Trophoblast cell (in vitro differentiated cells and primary cell): ENCODE data around the gene RAB9B.

Source experiments
- DNase-seq, 2 donors: peaks; one replicate each; pipeline ENCODE4 v3.0.0-alpha.2; 2016
- H2AFZ ChIP-seq: 2 replicates; pipeline ENCODE4 v1.6.1; 2013; ENCODE audit warnings: low read length, moderate library complexity, mild to moderate bottlenecking; ENCODE audit not compliant: insufficient read depth, poor library complexity
- H2AK5ac ChIP-seq: 2 replicates; pipeline ENCODE4 v1.6.1; 2013; ENCODE audit warnings: mild to moderate bottlenecking, low read length
- H2BK120ac ChIP-seq: 2 replicates; pipeline ENCODE4 v1.6.1; 2013; ENCODE audit warnings: low read length, mild to moderate bottlenecking, moderate library complexity; ENCODE audit not compliant: insufficient read depth, poor library complexity
- H2BK12ac ChIP-seq: 2 replicates; pipeline ENCODE4 v1.6.1; 2013; ENCODE audit warnings: mild to moderate bottlenecking, low read length, moderate library complexity
- H2BK5ac ChIP-seq: 2 replicates; pipeline ENCODE4 v1.6.1; 2013; ENCODE audit warnings: low read length, low read depth, moderate library complexity, mild to moderate bottlenecking; ENCODE audit not compliant: poor library complexity
- H3K14ac ChIP-seq: 2 replicates; pipeline ENCODE4 v1.6.1; 2013; ENCODE audit warnings: mild to moderate bottlenecking, low read length
- H3K18ac ChIP-seq: 2 replicates; pipeline ENCODE4 v1.6.1; 2013; ENCODE audit warnings: mild to moderate bottlenecking, low read length
- H3K23ac ChIP-seq: 2 replicates; pipeline ENCODE4 v1.6.1; 2013; ENCODE audit warnings: low read length
- H3K27ac ChIP-seq: 2 replicates; pipeline ENCODE4 v1.5.1; 2013; ENCODE audit warnings: low read depth, mild to moderate bottlenecking, inconsistent platforms, low read length, moderate library complexity
- H3K27me3 ChIP-seq: 2 replicates; pipeline ENCODE4 v1.6.1; 2013; ENCODE audit warnings: inconsistent platforms, mild to moderate bottlenecking, low read length, moderate library complexity; ENCODE audit not compliant: insufficient read depth
- H3K36me3 ChIP-seq, 2 experiments: 1 replicate in 1 of 2; 2 replicates in 1 of 2; pipeline ENCODE4 v1.6.1; 2013; ENCODE audit warnings: low read length in 2 of 2, mild to moderate bottlenecking in 2 of 2, moderate library complexity in 1 of 2; ENCODE audit not compliant: insufficient read depth in 2 of 2, control insufficient read depth in 1 of 2
- H3K4ac ChIP-seq: 2 replicates; pipeline ENCODE4 v1.6.1; 2013; ENCODE audit warnings: low read depth, mild to moderate bottlenecking, low read length, moderate library complexity
- H3K4me1 ChIP-seq, 2 experiments: 1 replicate in 1 of 2; 2 replicates in 1 of 2; pipeline ENCODE4 v1.6.1; 2013; ENCODE audit warnings: low read length in 2 of 2, mild to moderate bottlenecking in 2 of 2, moderate library complexity in 1 of 2; ENCODE audit not compliant: insufficient read depth in 2 of 2, control insufficient read depth in 1 of 2
- H3K4me2 ChIP-seq: 2 replicates; pipeline ENCODE4 v1.6.1; 2013; ENCODE audit warnings: inconsistent platforms, mild to moderate bottlenecking, low read length, moderate library complexity
- H3K4me3 ChIP-seq: 2 replicates; pipeline ENCODE4 v1.5.1; 2013; ENCODE audit warnings: mild to moderate bottlenecking, low read depth, low read length, inconsistent platforms
- H3K79me1 ChIP-seq: one replicate; pipeline ENCODE4 v1.6.1; 2013; ENCODE audit warnings: low read length
- H3K79me2 ChIP-seq: 2 replicates; pipeline ENCODE4 v1.6.1; 2013; ENCODE audit warnings: low read length, mild to moderate bottlenecking; ENCODE audit not compliant: control insufficient read depth, insufficient read depth, poor library complexity
- H3K9ac ChIP-seq: 2 replicates; pipeline ENCODE4 v1.6.1; 2013; ENCODE audit warnings: mild to moderate bottlenecking, low read length
- H3K9me3 ChIP-seq: 2 replicates; pipeline ENCODE4 v1.6.1; 2013; ENCODE audit warnings: low read depth, mild to moderate bottlenecking, control low read depth, inconsistent platforms, low read length; ENCODE audit not compliant: insufficient read depth
- H4K12ac ChIP-seq: 2 replicates; pipeline ENCODE4 v1.6.1; 2013; ENCODE audit warnings: low read depth, mild to moderate bottlenecking, low read length, moderate library complexity
- H4K8ac ChIP-seq: 2 replicates; pipeline ENCODE4 v1.6.1; 2013; ENCODE audit warnings: low read depth, mild to moderate bottlenecking, low read length, moderate library complexity
- H4K91ac ChIP-seq: one replicate; pipeline ENCODE4 v1.6.1; 2013; ENCODE audit warnings: low read depth, mild to moderate bottlenecking, low read length, moderate library complexity
- WGBS: extraction: QIAGEN DNeasy Blood & Tissue Kit; methylation state at CpG from one replicate; pipeline ENCODE4 v1.1.7; 2013; ENCODE audit warnings: missing lambda C conversion rate; ENCODE audit not compliant: insufficient read length, insufficient coverage; ENCODE audit errors: extremely low coverage; 5-methylcytosine and 5-hydroxymethylcytosine counted together

The RAB9B gene

DNA sequence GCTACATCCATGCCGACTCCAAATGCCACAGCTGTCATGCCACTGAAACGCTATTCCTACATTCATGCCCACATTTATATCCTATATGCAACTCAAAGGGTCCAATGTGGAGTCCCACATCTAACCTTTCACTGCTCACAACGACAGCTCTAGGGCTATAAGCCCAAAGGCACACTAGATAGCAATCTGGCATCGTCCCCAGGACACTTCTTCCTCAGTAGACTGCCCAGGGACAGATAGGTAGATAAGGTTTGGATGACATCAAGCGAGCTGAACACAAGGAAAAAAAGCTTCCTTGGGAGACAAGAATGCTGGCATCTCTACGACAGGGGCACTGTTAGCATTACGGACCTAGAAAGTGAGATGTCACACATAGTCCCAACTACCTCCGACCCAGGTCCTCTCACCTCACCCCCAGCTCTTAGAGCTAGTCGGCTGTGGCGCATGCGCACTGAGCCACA lies 685 bp downstream of the RAB9B start:
- Histone ChIP-seq H3K18ac (no peak overlapping the region), H3K4me1 (peaks cover 0 to 5% of the 10 kb centered on the region in 2 experiments), H2AK5ac (no peak overlapping the region), H2BK120ac (no peak overlapping the region), H3K27ac (no peak overlapping the region), H2BK5ac (no peak overlapping the region), H3K9me3 (no peaks in the 10 kb centered on the region), H3K4ac (no peak overlapping the region), H3K4me2 (peak overlapping the region; percentile 76), H4K8ac (no peak overlapping the region), H3K27me3 (no peaks in the 10 kb centered on the region), H4K91ac (no peak overlapping the region), H3K23ac (no peak overlapping the region), H4K12ac (no peak overlapping the region), H3K79me2 (no peaks in the 10 kb centered on the region), H3K14ac (no peak overlapping the region), H3K79me1 (no peaks in the 10 kb centered on the region), H2AFZ (no peak overlapping the region), H3K9ac (no peak overlapping the region), H3K4me3 (peak overlapping the region; percentile 71), H2BK12ac (no peak overlapping the region), H3K36me3 (no peaks in the 10 kb centered on the region)
- peak; percentile 35 to 63 for DNase-seq
- WGBS, result no CpG with 5 or more reads among the region's 11 CpGs

DNA sequence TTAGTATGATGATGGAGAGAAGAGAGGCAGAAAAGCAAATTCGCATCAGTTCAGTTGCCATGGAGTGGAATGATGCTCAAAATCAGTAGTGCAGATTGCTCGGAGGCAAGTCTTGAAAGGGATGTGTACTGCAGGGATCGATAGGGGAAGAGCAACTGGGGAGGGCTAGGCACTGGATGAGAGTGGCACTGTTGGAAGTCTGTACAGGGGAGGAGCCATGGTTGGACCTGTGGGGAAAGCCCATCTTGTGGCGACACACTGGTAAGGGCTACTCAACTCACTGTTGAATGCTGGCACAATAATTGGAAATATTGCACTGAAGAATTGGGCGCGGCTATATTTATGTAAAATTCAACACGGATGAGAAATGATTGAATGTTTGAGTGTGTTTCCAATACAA lies 1.2 kb downstream of the RAB9B start:
- Histone ChIP-seq H2AK5ac (no peak overlapping the region), H3K4ac (no peak overlapping the region), H2BK12ac (no peak overlapping the region), H3K79me1 (no peaks in the 10 kb centered on the region), H2BK5ac (no peak overlapping the region), H3K27me3 (no peaks in the 10 kb centered on the region), H3K27ac (no peak overlapping the region), H4K12ac (no peak overlapping the region), H3K9me3 (no peaks in the 10 kb centered on the region), H3K23ac (no peak overlapping the region), H2BK120ac (no peak overlapping the region), H4K8ac (no peak overlapping the region), H3K4me1 (peaks cover 0 to 5% of the 10 kb centered on the region in 2 experiments), H2AFZ (no peak overlapping the region), H3K79me2 (no peaks in the 10 kb centered on the region), H3K18ac (no peak overlapping the region), H4K91ac (no peak overlapping the region), H3K4me2 (no peak overlapping the region), H3K36me3 (no peaks in the 10 kb centered on the region), H3K9ac (no peak overlapping the region), H3K4me3 (no peak overlapping the region), H3K14ac (no peak overlapping the region)
- WGBS, result no CpG with 5 or more reads among the region's 7 CpGs
- no peak for DNase-seq

GRCh38 chrX:103828529-103828928 lies 3.5 kb downstream of the RAB9B start:
- Histone ChIP-seq H4K8ac (no peak overlapping the region), H3K4ac (no peak overlapping the region), H2AK5ac (no peak overlapping the region), H3K9me3 (no peaks in the 10 kb centered on the region), H4K12ac (no peak overlapping the region), H2BK12ac (no peak overlapping the region), H4K91ac (no peak overlapping the region), H3K4me2 (no peak overlapping the region), H3K36me3 (no peaks in the 10 kb centered on the region), H2BK120ac (no peak overlapping the region), H2AFZ (no peak overlapping the region), H3K14ac (no peak overlapping the region), H3K27me3 (no peaks in the 10 kb centered on the region), H2BK5ac (no peak overlapping the region), H3K79me1 (no peaks in the 10 kb centered on the region), H3K23ac (no peak overlapping the region), H3K79me2 (no peaks in the 10 kb centered on the region), H3K4me1 (peaks cover 0 to 5% of the 10 kb centered on the region in 2 experiments), H3K4me3 (no peak overlapping the region), H3K9ac (no peak overlapping the region), H3K27ac (no peak overlapping the region), H3K18ac (no peak overlapping the region)
- no peak for DNase-seq
- WGBS, result no CpG with 5 or more reads among the region's 2 CpGs

- no peak overlapping the region for H3K23ac ChIP-seq
- H3K27me3 ChIP-seq, result no peaks in the 10 kb centered on the region
- no peak overlapping the region for H4K91ac ChIP-seq
- no peak overlapping the region for H3K14ac ChIP-seq
- no peaks in the 10 kb centered on the region for H3K9me3 ChIP-seq
- H2BK120ac ChIP-seq, result no peak overlapping the region
- no peak overlapping the region for H2BK5ac ChIP-seq
- H4K12ac ChIP-seq, result no peak overlapping the region
- no peak overlapping the region for H3K4ac ChIP-seq
- no peaks in the 10 kb centered on the region for H3K4me1 ChIP-seq
- no peaks in the 10 kb centered on the region for H3K79me2 ChIP-seq
- H4K8ac ChIP-seq, result no peak overlapping the region
- H3K9ac ChIP-seq, result no peak overlapping the region
- H3K18ac ChIP-seq, result no peak overlapping the region
- no peak overlapping the region for H3K4me2 ChIP-seq
- H2AK5ac ChIP-seq, result no peak overlapping the region
- no peaks in the 10 kb centered on the region for H3K36me3 ChIP-seq
- no peak overlapping the region for H2BK12ac ChIP-seq
- no peak overlapping the region for H3K27ac ChIP-seq
- no peak overlapping the region for H3K4me3 ChIP-seq
- no peak overlapping the region for H2AFZ ChIP-seq
- DNase-seq, result no peak
- no CpG with 5 or more reads among the region's 1 CpG for WGBS
- H3K79me1 ChIP-seq, result no peaks in the 10 kb centered on the region
These were observed 6.2 kb downstream of the RAB9B start for GRCh38 chrX:103825881-103826280.
